ENCODE data around the gene C2.
"Not testable (repeated sequence)": the region's sequence is repeated elsewhere in the genome, so short reads cannot be mapped to it uniquely, and the experiment has no call there.

C2 gene

GRCh38 chr6:31969712-31970603 is 42.4 kb downstream of the C2 start:
- TF ChIP-seq CTCF (conservative IDR thresholded peaks at IDR 0.05) = no peak
- TF ChIP-seq ZFX (IDR thresholded peaks at IDR 0.05) = no peak

GRCh38 chr6:31970604-31971271 is 43.2 kb downstream of the C2 start:
- peak overlapping the region; percentile 76 for H3K27ac ChIP-seq
- TF ChIP-seq CTCF (conservative IDR thresholded peaks at IDR 0.05) = no peak
- TF ChIP-seq ZFX (IDR thresholded peaks at IDR 0.05) = no peak

More at GRCh38 chr6:31969712-31970603, 42.4 kb downstream of the C2 start:
- H3K27ac ChIP-seq = peak overlapping the region; percentile 76

GRCh38 chr6:31971279-31971992 is 43.9 kb downstream of the C2 start:
- no peak for TF ChIP-seq CTCF (conservative IDR thresholded peaks at IDR 0.05)
- TF ChIP-seq ZFX (IDR thresholded peaks at IDR 0.05) = peak; percentile 41; the same call in 1 of the 2 replicates
- peak overlapping the region; percentile 76 for H3K27ac ChIP-seq

GRCh38 chr6:31971993-31972708 is 44.6 kb downstream of the C2 start, which contains the start of gene DXO:
Gene DXO (minus strand): TSS chr6:31972138. CDS start chr6:31971675, 463 bp downstream.
- no peak for TF ChIP-seq ZFX (IDR thresholded peaks at IDR 0.05)
- TF ChIP-seq CTCF (conservative IDR thresholded peaks at IDR 0.05) = no peak
- peak within 1 kb of the TSS; percentile 76 for H3K27ac ChIP-seq

GRCh38 chr6:31972709-31973350 is 45.3 kb downstream of the C2 start:
- no peak for TF ChIP-seq ZFX (IDR thresholded peaks at IDR 0.05)
- TF ChIP-seq CTCF (conservative IDR thresholded peaks at IDR 0.05) = no peak
- peak overlapping the region; percentile 76 for H3K27ac ChIP-seq

- not testable (repeated sequence) for H3K27ac ChIP-seq
These were observed 48.5 kb downstream of the C2 start for GRCh38 chr6:31976065-31976464.
